Activated CD8-positive, alpha-beta memory T cell treated with anti-CD3 and anti-CD28 coated beads for 4 hours (primary cell): Measurements from ENCODE around the gene DGKI.

ENCODE experiments used
- DNase-seq, 2 donors: peaks; one replicate each; pipeline ENCODE4 v3.0.0-alpha.2; 2020; ENCODE audit warnings: low read depth in 2 of 2

DGKI gene

GRCh38 chr7:137846827-137847567 is at the start of gene DGKI:
DGKI (minus strand) TSS chr7:137846974.
- no peak for DNase-seq

GRCh38 chr7:137895301-137896221 is 48.8 kb upstream of the DGKI start:
- no peak for DNase-seq

- no peak for DNase-seq
Measured at GRCh38 chr7:137893143-137893742, 46.5 kb upstream of the DGKI start.

GRCh38 chr7:137891016-137891655 is 44.4 kb upstream of the DGKI start:
- DNase-seq, result no peak

GRCh38 chr7:137890449-137890921 is 43.7 kb upstream of the DGKI start:
- no peak for DNase-seq

GRCh38 chr7:137888241-137888640 is 41.5 kb upstream of the DGKI start:
- no peak for DNase-seq

- no peak for DNase-seq
Measured at GRCh38 chr7:137886746-137887145, 40.0 kb upstream of the DGKI start.

- DNase-seq, result no peak
Measured at GRCh38 chr7:137886281-137886680, 39.5 kb upstream of the DGKI start.

- DNase-seq, result no peak
Measured at GRCh38 chr7:137885678-137886077, 38.9 kb upstream of the DGKI start.

GRCh38 chr7:137882806-137883205 is 36.0 kb upstream of the DGKI start:
- DNase-seq, result no peak

- no peak for DNase-seq
Measured at GRCh38 chr7:137882261-137882668, 35.5 kb upstream of the DGKI start.

GRCh38 chr7:137881607-137882260 is 35.0 kb upstream of the DGKI start:
- no peak for DNase-seq

- DNase-seq, result no peak
Measured at GRCh38 chr7:137880432-137880831, 33.7 kb upstream of the DGKI start.

- no peak for DNase-seq
Measured at GRCh38 chr7:137879357-137880158, 32.8 kb upstream of the DGKI start.

GRCh38 chr7:137878333-137878961 is 31.7 kb upstream of the DGKI start:
- DNase-seq, result no peak

GRCh38 chr7:137877027-137877675 is 30.4 kb upstream of the DGKI start:
- DNase-seq, result no peak

GRCh38 chr7:137875746-137876145 is 29.0 kb upstream of the DGKI start:
- DNase-seq, result no peak

- DNase-seq, result no peak
Measured at GRCh38 chr7:137873979-137874777, 27.4 kb upstream of the DGKI start.

- DNase-seq, result no peak
Measured at GRCh38 chr7:137873524-137873923, 26.8 kb upstream of the DGKI start.
